GM12864 (cell line): ENCODE measurements around the gene GSX1.

ENCODE experiments used
- DNase-seq: peaks from one replicate; pipeline ENCODE4 v3.0.0-alpha.2; 2011; ENCODE audit warnings: low read depth
- H3K4me3 ChIP-seq: 2 replicates; pipeline ENCODE4 v1.5.1; 2011; ENCODE audit warnings: mild to moderate bottlenecking, low read depth, low read length, control low read depth
- TF ChIP-seq, protein P1 (sequence below): IDR thresholded peaks from 2 replicates; pipeline ENCODE4 v1.5.1; 2011; ENCODE audit warnings: low read depth, mild to moderate bottlenecking, moderate library complexity, low read length, control low read depth, inconsistent platforms; ENCODE audit errors: missing control alignments

The GSX1 gene

DNA sequence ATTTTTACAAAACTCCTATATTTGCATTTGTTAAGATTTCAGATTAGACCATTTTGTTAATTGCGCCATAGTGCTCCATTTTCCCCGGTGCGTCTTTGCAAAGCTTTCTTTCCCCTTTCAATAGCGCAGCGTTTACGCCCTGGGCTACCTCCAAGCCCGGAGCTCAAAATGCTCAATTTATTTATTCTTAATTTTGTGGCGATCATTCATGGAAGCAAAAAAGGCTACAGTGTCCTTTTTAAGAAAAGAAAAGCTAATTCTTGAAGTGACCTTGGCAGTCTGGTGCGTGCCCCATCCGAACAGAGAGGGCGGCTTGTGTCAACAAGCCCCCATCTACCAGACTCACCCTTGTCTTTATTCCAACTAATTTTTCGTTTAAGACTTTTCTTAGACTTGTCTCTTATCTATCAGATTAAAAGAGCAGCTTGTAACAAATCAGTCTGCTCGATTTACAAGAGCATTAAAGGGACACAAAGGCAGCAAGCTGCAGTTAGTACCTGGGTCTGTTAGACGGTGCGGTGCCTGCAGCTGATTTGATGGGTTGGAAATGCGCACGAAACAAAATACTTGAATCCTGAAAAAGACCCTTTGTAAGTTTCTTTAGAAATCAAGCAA lies 30.1 kb downstream of the GSX1 start:
- TF ChIP-seq, protein P1, sequence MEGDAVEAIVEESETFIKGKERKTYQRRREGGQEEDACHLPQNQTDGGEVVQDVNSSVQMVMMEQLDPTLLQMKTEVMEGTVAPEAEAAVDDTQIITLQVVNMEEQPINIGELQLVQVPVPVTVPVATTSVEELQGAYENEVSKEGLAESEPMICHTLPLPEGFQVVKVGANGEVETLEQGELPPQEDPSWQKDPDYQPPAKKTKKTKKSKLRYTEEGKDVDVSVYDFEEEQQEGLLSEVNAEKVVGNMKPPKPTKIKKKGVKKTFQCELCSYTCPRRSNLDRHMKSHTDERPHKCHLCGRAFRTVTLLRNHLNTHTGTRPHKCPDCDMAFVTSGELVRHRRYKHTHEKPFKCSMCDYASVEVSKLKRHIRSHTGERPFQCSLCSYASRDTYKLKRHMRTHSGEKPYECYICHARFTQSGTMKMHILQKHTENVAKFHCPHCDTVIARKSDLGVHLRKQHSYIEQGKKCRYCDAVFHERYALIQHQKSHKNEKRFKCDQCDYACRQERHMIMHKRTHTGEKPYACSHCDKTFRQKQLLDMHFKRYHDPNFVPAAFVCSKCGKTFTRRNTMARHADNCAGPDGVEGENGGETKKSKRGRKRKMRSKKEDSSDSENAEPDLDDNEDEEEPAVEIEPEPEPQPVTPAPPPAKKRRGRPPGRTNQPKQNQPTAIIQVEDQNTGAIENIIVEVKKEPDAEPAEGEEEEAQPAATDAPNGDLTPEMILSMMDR = no peak
- DNase-seq = no peak
- no peak overlapping the region for H3K4me3 ChIP-seq

DNA sequence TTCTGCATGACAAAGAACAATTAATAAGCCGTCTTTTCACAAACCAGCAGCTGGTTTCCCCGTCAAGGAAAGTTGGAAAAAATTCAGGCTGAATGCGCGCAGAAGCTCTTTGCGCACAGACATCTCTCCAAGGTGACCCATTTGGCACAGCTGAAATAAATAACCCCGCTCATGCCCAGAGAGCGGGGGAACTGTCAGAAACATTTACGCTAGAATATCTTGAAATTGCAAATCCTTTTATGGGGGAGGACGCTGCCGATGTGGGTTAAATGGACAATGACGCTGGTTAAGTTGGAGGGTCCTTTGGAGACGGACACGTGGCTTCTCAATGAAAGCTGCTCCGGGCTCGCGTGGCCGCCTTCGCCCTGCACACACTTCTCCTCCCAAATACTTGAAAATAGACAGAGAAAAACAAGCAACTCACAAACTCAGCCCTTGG lies 30.6 kb downstream of the GSX1 start:
- TF ChIP-seq, protein P1 = no peak
- DNase-seq = no peak
- H3K4me3 ChIP-seq = no peak overlapping the region

DNA sequence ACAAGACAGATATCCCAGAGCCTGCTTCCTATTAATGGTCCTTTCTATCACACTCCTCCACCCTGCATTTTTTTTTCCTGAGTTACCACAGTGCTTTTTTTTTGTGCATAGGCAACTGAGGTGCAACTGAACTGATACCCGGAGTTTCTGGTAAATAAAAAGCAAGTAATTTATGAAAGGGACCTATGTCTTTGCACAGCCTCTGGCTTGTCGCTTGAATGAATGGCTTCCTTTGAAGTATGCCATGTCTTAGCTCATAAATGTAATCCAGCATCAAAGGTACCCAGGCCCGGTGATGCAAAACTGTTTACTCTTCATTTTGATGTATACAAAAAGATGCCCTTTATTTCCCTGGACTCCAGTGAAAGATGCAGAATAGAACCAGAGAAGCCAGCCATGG lies 31.8 kb downstream of the GSX1 start:
- DNase-seq = no peak
- H3K4me3 ChIP-seq = no peak overlapping the region
- TF ChIP-seq, protein P1 = no peak

DNA sequence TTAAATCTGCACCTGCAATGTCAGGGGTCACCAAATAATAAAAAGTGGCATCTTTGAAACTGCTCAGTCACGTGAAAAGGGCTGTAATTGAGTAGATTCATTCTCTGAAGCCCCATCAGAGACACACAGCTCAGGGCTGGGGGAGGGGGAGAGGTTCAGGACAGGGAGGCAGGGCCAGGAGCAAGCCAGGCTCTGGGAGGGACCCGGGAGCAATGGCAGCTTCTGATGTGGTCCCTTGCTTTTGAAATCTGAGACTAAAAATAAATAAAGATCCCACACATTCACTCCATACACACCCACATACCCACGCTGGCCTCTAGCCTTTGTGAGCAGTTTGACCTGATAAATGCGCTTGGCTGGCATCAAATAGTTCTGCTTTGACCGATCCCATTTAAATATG lies 32.8 kb downstream of the GSX1 start:
- DNase-seq = no peak
- no peak overlapping the region for H3K4me3 ChIP-seq
- TF ChIP-seq, protein P1 = no peak

DNA sequence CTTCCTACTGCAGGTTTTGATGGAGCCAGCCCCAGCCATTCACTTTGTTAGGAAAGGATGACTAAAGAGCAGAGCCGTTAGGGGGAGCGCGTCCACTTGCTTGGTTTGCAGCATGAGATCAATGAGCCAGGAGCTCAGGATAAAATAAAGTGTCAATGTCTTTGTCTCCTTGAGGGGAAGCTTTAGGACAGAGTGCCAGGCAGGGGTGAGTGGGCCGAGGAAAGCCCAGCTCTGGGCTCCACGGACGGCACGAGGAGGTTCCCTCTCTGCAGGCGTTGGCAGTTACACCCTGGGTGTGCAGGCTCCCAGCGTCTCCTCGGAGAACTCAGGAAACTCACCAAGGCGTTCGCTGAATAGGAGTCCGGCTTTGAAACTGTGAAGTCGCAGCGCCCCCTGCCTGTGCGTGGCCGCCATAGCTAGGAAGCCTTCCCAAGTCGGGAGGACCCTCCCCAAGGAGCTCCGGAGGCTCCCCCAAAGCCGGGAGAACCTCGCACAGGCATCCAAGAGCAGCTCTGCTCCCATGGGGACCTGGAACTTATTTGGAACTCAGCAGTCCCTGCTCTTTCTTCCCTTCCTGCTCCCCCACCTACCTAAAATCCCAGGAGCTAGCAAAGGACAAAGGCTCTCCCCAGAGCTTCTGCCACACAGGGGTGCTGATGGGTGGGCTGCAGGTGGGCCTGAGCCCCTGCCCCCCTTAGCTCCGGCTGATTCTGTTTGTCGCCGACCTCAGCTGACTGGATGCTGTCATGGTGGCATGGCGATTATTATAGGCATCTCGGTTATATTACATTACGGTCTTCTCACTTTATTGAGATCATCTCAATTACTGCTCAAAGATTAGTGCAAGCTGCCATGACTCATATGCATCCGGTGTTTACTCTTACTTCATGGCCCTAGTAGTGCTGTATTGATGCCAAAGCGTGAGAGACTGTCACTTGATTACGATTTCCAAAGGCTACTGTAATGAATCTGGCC lies 34.4 kb downstream of the GSX1 start:
- peak; percentile 15 for DNase-seq
- TF ChIP-seq, protein P1 = peak; percentile 92
- H3K4me3 ChIP-seq = no peak overlapping the region

DNA sequence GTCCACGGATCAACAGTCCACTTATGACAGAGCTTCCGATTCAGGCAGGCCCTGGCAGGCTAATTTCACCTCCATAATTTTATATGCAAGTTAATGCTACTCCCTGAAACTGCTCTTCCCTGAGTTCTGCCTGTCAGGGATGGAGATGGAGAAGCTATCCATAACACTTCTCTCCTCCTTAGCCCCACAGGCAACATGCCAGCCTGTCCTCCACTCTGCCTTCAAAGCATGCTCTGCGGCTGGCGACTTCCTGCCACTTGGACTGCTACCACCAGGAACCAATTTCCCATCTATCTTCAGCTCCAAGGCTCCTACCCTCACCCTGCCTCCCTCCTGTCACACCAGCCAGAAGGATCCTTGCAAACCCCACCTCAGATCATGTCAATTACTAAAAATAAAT lies 35.4 kb downstream of the GSX1 start:
- H3K4me3 ChIP-seq = no peak overlapping the region
- DNase-seq = no peak
- TF ChIP-seq, protein P1 = no peak
